PFSK-1 (cell line): ENCODE data around the gene PLEKHA6.

Source experiments
- FOXP2 ChIP-seq: optimal IDR thresholded peaks from 2 replicates; pipeline ENCODE3; 2011; ENCODE audit warnings: borderline replicate concordance, control low read depth, inconsistent platforms; ENCODE audit not compliant: insufficient read depth; ENCODE audit errors: extremely low read length, extremely low read depth
- POLR2AphosphoS5 ChIP-seq: IDR thresholded peaks from 2 replicates; pipeline ENCODE4 v1.6.1; 2012; ENCODE audit warnings: low read depth, mild to moderate bottlenecking, control low read depth, low read length, moderate library complexity
- SIN3A ChIP-seq: IDR thresholded peaks from 2 replicates; pipeline ENCODE4 v1.6.1; 2012; ENCODE audit warnings: mild to moderate bottlenecking, low read length, moderate library complexity, borderline replicate concordance; ENCODE audit not compliant: insufficient read depth
- TAF1 ChIP-seq: IDR thresholded peaks from 2 replicates; pipeline ENCODE4 v1.6.1; 2012; ENCODE audit warnings: low read length, control low read depth, borderline replicate concordance; ENCODE audit not compliant: insufficient read depth
- TF ChIP-seq, protein P1 (sequence below), 2 experiments: IDR thresholded peaks; 2 replicates each; pipeline versions ENCODE4 v1.6.1 to v1.8.0; 2011 to 2012; ENCODE audit warnings: low read depth in 2 of 2, low read length in 2 of 2, control low read depth in 1 of 2, inconsistent platforms in 1 of 2, mild to moderate bottlenecking in 1 of 2, moderate library complexity in 1 of 2; ENCODE audit not compliant: insufficient read depth in 1 of 2

- TF ChIP-seq SIN3A (no peak), POLR2AphosphoS5 (no peak), FOXP2 (no peak), TAF1 (no peak)
- TF ChIP-seq, protein P1, sequence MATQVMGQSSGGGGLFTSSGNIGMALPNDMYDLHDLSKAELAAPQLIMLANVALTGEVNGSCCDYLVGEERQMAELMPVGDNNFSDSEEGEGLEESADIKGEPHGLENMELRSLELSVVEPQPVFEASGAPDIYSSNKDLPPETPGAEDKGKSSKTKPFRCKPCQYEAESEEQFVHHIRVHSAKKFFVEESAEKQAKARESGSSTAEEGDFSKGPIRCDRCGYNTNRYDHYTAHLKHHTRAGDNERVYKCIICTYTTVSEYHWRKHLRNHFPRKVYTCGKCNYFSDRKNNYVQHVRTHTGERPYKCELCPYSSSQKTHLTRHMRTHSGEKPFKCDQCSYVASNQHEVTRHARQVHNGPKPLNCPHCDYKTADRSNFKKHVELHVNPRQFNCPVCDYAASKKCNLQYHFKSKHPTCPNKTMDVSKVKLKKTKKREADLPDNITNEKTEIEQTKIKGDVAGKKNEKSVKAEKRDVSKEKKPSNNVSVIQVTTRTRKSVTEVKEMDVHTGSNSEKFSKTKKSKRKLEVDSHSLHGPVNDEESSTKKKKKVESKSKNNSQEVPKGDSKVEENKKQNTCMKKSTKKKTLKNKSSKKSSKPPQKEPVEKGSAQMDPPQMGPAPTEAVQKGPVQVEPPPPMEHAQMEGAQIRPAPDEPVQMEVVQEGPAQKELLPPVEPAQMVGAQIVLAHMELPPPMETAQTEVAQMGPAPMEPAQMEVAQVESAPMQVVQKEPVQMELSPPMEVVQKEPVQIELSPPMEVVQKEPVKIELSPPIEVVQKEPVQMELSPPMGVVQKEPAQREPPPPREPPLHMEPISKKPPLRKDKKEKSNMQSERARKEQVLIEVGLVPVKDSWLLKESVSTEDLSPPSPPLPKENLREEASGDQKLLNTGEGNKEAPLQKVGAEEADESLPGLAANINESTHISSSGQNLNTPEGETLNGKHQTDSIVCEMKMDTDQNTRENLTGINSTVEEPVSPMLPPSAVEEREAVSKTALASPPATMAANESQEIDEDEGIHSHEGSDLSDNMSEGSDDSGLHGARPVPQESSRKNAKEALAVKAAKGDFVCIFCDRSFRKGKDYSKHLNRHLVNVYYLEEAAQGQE (IDR thresholded peaks at IDR 0.05; ENCODE audit: insufficient read depth in 1 of 2, low read depth in 2 of 2, low read length in 2 of 2): no peak
Measured at GRCh38 chr1:204404629-204405028, 44.9 kb upstream of the PLEKHA6 start.
